NK-92 (cell line): ENCODE measurements around the gene TRIM62.
"Not testable (repeated sequence)": the region's sequence is repeated elsewhere in the genome, so short reads cannot be mapped to it uniquely, and the experiment has no call there.

Experiments used
- DNase-seq: peaks from one replicate; lab custom pipeline; 2025; ENCODE audit not compliant: unreplicated experiment; lab: John Stamatoyannopoulos, UW

Gene TRIM62

DNA sequence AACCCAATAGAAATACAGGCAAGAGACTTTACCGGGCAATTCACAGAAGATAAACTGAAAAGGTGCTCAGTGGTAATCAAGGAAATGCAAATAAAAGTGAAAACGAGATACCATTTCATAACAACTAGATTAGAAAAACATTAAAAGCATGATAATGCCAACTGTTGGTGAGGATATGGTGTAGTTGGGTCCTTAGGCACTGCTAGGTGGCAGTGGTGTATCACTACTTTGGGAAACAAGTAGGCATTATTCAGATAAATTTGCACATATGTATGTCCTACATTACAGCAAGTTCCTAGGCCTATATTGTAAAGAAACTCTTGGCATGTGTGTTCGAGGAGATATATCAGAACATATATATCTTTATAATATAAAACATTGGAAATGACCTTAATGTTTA is 69.9 kb downstream of the TRIM62 start:
- DNase-seq, result no peak

DNA sequence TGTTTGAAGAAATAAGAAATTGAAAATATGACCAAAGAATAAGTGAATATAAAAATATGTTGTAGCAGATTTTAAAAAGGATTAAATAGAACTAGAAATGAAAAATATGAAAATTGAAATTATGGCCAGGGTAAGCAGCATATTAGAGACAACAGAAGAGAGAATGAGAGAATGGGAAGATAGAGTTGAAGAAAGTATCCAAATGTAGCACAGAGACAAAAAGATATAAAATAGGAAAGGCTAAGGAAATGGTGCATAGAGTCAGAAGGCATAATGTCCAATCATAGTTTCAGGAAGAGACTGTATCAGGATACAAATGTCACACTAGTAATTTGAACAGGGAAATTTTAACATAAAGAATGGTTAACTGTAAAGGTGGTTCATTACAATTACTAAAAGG is 71.4 kb downstream of the TRIM62 start:
- no peak for DNase-seq

DNA sequence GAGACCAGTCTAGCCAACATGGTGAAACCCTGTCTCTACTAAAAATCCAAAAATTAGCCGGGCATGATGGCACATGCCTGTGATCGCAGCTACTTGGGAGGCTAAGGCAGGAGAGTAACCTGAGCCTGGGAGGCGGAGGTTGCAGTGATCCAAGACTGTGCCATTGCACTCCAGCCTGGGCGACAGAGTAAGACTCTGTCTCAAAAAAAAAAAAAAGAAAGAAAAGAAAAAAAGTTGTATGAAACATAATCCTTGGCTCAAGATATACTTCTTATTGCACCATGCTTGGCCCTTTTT is 81.8 kb downstream of the TRIM62 start:
- DNase-seq, result not testable (repeated sequence)

DNA sequence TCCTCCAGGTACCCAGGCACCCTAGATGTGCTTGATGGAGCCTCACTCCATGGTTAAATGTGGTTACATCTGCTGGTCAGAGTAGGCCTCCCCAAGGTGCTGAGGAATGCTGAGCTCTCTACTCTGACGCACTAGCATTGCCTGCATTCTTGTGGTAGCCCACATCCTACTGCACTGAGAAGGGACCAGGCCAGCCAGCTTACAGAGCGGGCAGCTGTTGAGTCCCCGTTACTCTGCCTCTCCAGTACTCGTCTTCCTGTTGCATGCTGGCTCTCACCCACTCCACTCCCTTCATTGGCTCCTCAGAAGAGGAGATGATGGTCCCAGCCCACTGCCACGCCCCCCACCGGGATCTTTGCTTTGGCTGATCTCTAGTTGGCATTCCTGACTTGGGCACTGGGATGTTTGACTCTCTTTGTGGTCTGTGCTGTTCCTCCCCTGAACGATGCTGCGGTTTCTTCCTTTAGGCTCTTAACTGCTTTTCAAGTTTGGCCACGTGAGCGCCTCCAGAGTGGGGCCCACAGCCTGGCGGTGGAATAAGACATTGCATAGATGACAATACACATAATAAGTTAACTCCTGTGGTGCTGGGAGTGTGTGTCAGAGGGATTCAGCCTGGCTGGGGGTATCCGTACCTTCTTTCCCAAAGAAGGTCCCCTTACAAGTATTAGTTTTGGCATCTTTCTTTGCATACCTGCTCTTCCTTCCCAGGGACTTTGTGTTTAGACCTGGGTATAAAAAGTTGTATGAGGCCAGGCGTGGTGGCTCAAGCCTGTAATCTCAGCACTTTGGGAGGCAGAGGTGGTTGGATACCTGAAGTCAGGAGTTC is 82.3 kb downstream of the TRIM62 start:
- DNase-seq, result no peak

DNA sequence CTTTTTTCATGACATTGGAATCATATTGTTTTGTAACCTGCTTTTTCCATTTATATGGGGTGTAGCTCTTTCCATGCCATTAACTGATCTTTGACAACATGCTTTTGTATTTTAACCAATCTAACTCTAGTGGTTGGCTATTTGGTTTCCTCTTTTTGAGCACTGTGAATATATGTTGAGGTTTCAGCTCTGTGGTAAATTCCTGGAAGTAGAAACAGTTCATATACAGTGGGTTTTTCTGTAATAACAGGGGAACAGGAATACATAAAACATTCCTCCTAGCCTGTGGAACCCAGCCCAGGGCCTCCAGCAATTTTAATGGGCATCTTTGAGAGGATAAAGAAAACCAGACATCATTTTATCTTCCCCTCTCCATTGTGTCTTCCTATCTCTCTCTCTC is 83.5 kb downstream of the TRIM62 start:
- DNase-seq, result no peak

DNA sequence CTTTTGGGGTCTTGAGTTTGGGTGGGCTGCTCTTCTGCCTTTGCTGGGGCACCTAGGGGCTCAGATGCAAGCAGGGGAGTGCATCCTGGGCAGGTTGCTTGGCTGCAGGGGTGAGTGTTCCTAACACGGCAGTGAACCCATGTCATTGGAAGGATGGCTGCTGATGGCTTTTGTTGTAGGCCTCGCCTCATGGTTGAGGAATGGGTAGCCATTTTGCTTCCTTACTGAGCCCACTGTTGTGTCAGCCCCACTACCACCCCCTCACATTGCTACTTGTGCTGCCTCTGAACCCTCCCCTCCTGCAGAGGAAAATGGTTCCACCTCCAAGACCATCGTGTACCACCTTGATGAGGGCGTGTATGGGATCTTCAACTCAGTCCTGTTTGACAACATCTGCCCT is 84.1 kb downstream of the TRIM62 start:
- DNase-seq, result no peak

DNA sequence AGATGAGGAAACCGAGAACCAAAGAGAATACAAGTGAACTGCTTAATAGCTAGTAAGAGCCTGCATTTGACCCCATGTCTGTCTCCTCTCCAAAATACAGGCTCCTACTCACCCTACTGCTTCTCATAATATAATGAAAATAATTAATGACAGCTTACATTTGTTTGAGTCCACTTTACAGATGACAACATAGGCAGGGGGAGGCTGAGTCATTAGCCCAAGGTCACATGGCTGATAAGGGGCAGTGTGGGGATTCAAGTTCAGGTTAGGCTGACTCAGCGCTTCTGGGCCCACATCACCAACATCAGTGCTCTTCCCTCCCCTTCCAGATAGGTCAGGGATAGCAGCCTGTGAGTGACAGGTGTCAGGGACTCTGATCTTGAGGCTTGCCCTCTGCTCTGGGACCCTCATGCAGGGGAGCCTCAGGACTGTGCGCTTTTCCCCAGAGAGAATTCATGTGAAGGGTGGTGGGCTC is 84.7 kb downstream of the TRIM62 start:
- no peak for DNase-seq

DNA sequence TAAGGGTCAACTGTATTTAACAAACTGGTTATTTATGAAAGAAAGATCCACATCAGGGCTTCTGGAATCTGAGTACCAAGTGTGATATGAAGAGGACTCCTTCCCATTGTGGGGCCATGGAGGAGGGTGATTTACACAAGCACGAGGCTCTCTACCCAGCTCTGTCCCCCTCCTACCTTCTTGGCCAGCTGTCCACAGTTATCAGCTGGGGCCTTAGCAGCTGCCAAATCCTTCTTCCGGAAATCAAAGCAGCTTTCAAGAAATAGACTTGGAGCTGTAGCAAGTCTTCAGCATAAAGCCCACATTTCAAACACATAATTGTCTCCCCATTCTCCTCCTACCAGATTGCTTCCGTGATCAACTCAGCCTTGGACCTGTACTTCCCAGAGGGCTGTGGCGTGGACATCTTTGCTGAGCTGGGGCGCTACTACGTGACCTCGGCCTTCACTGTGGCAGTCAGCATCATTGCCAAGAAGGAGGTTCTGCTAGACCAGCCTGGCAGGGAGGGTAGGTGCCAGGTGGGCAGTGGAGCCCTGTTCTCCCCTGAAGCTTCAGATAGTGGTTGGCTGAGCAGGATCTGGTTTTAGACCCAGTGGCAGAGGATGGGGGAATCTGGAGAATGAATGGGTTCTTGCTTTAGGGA is 85.4 kb downstream of the TRIM62 start:
- DNase-seq, result no peak
